ENCODE data around the gene GFI1B.

GFI1B gene

GRCh38 chr9:132978451-132979131, at the start of gene GFI1B:
Gene GFI1B, plus strand, starts transcription at chr9:132978694. Its CDS starts 7,985 bp downstream, at chr9:132986679.
- H3K27me3 ChIP-seq (ENCODE audit: control insufficient read depth in 1 of 2, insufficient read depth in 2 of 2, low read length in 2 of 2), result peaks cover 17 to 23% of the 10 kb centered on the region in 2 donors
- peak within 1 kb of the TSS; percentile 33 to 54 for H3K4me3 ChIP-seq (ENCODE audit: low read depth in 1 of 2, low read length in 2 of 2)
- peaks cover 20 to 22% of the 10 kb centered on the region in 2 donors for H3K4me1 ChIP-seq (ENCODE audit: control insufficient read depth in 1 of 2, insufficient read depth in 2 of 2, low read length in 2 of 2)
- no peak within 1 kb of the TSS for H3K27ac ChIP-seq (ENCODE audit: low read depth, low read length)
- H3K9ac ChIP-seq (ENCODE audit: low read depth in 1 of 2, low read length in 2 of 2), result no peak within 1 kb of the TSS
- H3K36me3 ChIP-seq (ENCODE audit: control insufficient read depth in 1 of 2, insufficient read depth in 2 of 2, low read length in 2 of 2), result no peaks in the 10 kb centered on the region
- H3K9me3 ChIP-seq (ENCODE audit: control insufficient read depth in 1 of 2, low read length in 2 of 2), result no peaks in the 10 kb centered on the region

GRCh38 chr9:132931178-132931735, 47.2 kb upstream of the GFI1B start:
- H3K9me3 ChIP-seq (ENCODE audit: control insufficient read depth in 1 of 2, low read length in 2 of 2), result no peaks in the 10 kb centered on the region
- no peak overlapping the region for H3K27ac ChIP-seq (ENCODE audit: low read depth, low read length)
- H3K27me3 ChIP-seq (ENCODE audit: control insufficient read depth in 1 of 2, insufficient read depth in 2 of 2, low read length in 2 of 2), result no peaks in the 10 kb centered on the region
- H3K4me1 ChIP-seq (ENCODE audit: control insufficient read depth in 1 of 2, insufficient read depth in 2 of 2, low read length in 2 of 2), result no peaks in the 10 kb centered on the region
- H3K4me3 ChIP-seq (ENCODE audit: low read depth in 1 of 2, low read length in 2 of 2), result no peak overlapping the region
- no peak overlapping the region for H3K9ac ChIP-seq (ENCODE audit: low read depth in 1 of 2, low read length in 2 of 2)
- peaks cover 8 to 32% of the 10 kb centered on the region in 2 donors for H3K36me3 ChIP-seq (ENCODE audit: control insufficient read depth in 1 of 2, insufficient read depth in 2 of 2, low read length in 2 of 2)

GRCh38 chr9:132935026-132935425, 43.5 kb upstream of the GFI1B start:
- no peak overlapping the region for H3K4me3 ChIP-seq (ENCODE audit: low read depth in 1 of 2, low read length in 2 of 2)
- no peaks in the 10 kb centered on the region for H3K4me1 ChIP-seq (ENCODE audit: control insufficient read depth in 1 of 2, insufficient read depth in 2 of 2, low read length in 2 of 2)
- no peaks in the 10 kb centered on the region for H3K27me3 ChIP-seq (ENCODE audit: control insufficient read depth in 1 of 2, insufficient read depth in 2 of 2, low read length in 2 of 2)
- peaks cover 0 to 11% of the 10 kb centered on the region in 2 donors for H3K36me3 ChIP-seq (ENCODE audit: control insufficient read depth in 1 of 2, insufficient read depth in 2 of 2, low read length in 2 of 2)
- H3K27ac ChIP-seq (ENCODE audit: low read depth, low read length), result no peak overlapping the region
- H3K9me3 ChIP-seq (ENCODE audit: control insufficient read depth in 1 of 2, low read length in 2 of 2), result no peaks in the 10 kb centered on the region
- H3K9ac ChIP-seq (ENCODE audit: low read depth in 1 of 2, low read length in 2 of 2), result no peak overlapping the region

DNA sequence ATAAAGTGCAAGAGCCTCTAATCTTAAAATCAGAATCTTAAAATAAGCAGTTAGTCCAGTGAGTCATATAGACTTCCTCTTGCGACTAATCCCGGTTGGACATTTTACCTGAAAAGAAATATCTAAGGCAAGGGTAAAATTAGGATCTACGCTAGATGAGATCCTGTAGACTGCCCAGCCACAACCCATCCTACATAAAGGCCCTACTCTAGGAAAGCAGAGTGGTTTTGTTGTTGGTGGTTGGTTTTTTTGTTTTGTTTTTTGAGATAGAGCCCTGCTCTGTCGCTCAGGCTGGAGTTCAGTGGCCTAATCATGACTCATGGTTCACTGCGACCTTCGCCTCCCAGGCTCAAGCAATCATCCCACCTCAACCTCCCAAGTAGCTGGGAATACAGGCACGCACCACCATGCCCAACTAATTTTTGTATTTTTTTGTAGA, 41.0 kb upstream of the GFI1B start:
- peaks cover 0 to 11% of the 10 kb centered on the region in 2 donors for H3K36me3 ChIP-seq (ENCODE audit: control insufficient read depth in 1 of 2, insufficient read depth in 2 of 2, low read length in 2 of 2)
- no peak overlapping the region for H3K4me3 ChIP-seq (ENCODE audit: low read depth in 1 of 2, low read length in 2 of 2)
- peaks cover 3% of the 10 kb centered on the region in 2 donors for H3K4me1 ChIP-seq (ENCODE audit: control insufficient read depth in 1 of 2, insufficient read depth in 2 of 2, low read length in 2 of 2)
- H3K9ac ChIP-seq (ENCODE audit: low read depth in 1 of 2, low read length in 2 of 2), result no peak overlapping the region
- no peaks in the 10 kb centered on the region for H3K9me3 ChIP-seq (ENCODE audit: control insufficient read depth in 1 of 2, low read length in 2 of 2)
- H3K27ac ChIP-seq (ENCODE audit: low read depth, low read length), result no peak overlapping the region
- no peaks in the 10 kb centered on the region for H3K27me3 ChIP-seq (ENCODE audit: control insufficient read depth in 1 of 2, insufficient read depth in 2 of 2, low read length in 2 of 2)

DNA sequence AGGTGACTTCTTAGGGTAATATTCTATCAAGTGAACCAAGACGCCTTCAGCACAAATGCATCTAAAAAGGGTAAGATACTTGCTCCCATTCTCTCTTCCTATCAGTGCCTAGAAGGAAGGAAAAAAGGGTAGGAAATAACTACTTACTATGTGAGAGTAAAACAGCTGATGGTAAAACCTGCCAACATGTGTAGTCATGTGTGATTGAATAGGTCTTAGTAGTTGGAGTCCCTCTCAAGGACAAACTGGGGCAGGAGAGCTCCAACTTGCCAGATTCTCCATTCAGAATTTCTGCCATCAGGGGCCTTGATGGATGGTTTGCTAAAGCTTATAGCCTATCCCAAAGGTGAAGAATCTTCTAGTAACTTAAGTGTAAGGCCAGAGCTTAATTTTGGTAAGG, 39.3 kb upstream of the GFI1B start:
- H3K4me1 ChIP-seq (ENCODE audit: control insufficient read depth in 1 of 2, insufficient read depth in 2 of 2, low read length in 2 of 2), result peaks cover 16 to 18% of the 10 kb centered on the region in 2 donors

GRCh38 chr9:132942541-132943182, 35.8 kb upstream of the GFI1B start:
- H3K4me3 ChIP-seq (ENCODE audit: low read depth in 1 of 2, low read length in 2 of 2), result no peak overlapping the region
- peaks cover 16 to 18% of the 10 kb centered on the region in 2 donors for H3K4me1 ChIP-seq (ENCODE audit: control insufficient read depth in 1 of 2, insufficient read depth in 2 of 2, low read length in 2 of 2)
- no peaks in the 10 kb centered on the region for H3K9me3 ChIP-seq (ENCODE audit: control insufficient read depth in 1 of 2, low read length in 2 of 2)
- no peak overlapping the region for H3K27ac ChIP-seq (ENCODE audit: low read depth, low read length)
- no peaks in the 10 kb centered on the region for H3K27me3 ChIP-seq (ENCODE audit: control insufficient read depth in 1 of 2, insufficient read depth in 2 of 2, low read length in 2 of 2)
- no peaks in the 10 kb centered on the region for H3K36me3 ChIP-seq (ENCODE audit: control insufficient read depth in 1 of 2, insufficient read depth in 2 of 2, low read length in 2 of 2)
- H3K9ac ChIP-seq (ENCODE audit: low read depth in 1 of 2, low read length in 2 of 2), result no peak overlapping the region

More for the DNA sequence above, 39.3 kb upstream of the GFI1B start:
- H3K4me3 ChIP-seq (ENCODE audit: low read depth in 1 of 2, low read length in 2 of 2), result no peak overlapping the region
- no peak overlapping the region for H3K9ac ChIP-seq (ENCODE audit: low read depth in 1 of 2, low read length in 2 of 2)
- no peaks in the 10 kb centered on the region for H3K9me3 ChIP-seq (ENCODE audit: control insufficient read depth in 1 of 2, low read length in 2 of 2)
- H3K36me3 ChIP-seq (ENCODE audit: control insufficient read depth in 1 of 2, insufficient read depth in 2 of 2, low read length in 2 of 2), result peaks cover 0 to 7% of the 10 kb centered on the region in 2 donors
- no peak overlapping the region for H3K27ac ChIP-seq (ENCODE audit: low read depth, low read length)
- H3K27me3 ChIP-seq (ENCODE audit: control insufficient read depth in 1 of 2, insufficient read depth in 2 of 2, low read length in 2 of 2), result no peaks in the 10 kb centered on the region

DNA sequence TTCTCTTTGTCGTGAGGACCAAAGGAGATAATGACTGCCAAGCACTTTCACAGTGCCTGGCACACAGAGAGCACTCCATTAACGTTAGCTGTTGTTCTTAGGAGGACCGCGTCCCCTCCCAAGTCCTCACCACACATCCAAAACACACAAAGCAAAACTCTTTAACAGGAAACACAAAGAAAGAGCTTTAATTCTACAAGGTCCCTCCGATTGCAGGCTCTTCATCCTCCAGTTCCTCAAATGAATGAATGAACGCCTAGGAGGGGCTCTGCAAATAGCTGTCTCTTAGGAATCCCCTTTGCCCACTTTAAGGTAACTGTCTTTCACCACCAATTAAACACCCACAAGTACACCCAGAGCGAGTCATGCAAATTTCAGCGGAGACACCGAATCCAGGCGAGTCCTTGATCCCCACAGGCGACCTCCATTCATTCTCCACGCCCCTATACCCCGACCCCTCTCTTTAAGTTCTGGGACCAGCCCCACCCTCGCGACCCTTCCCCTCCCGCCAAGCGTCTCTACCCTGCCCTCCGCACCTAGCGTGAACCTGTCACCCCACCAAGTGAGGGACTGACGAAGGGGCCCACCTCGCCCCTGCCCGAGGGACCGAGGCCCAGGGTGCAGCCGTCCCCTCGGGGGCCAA, 34.7 kb upstream of the GFI1B start:
- H3K27ac ChIP-seq (ENCODE audit: low read depth, low read length), result no peak overlapping the region
- peaks cover 16 to 18% of the 10 kb centered on the region in 2 donors for H3K4me1 ChIP-seq (ENCODE audit: control insufficient read depth in 1 of 2, insufficient read depth in 2 of 2, low read length in 2 of 2)
- H3K36me3 ChIP-seq (ENCODE audit: control insufficient read depth in 1 of 2, insufficient read depth in 2 of 2, low read length in 2 of 2), result no peaks in the 10 kb centered on the region

DNA sequence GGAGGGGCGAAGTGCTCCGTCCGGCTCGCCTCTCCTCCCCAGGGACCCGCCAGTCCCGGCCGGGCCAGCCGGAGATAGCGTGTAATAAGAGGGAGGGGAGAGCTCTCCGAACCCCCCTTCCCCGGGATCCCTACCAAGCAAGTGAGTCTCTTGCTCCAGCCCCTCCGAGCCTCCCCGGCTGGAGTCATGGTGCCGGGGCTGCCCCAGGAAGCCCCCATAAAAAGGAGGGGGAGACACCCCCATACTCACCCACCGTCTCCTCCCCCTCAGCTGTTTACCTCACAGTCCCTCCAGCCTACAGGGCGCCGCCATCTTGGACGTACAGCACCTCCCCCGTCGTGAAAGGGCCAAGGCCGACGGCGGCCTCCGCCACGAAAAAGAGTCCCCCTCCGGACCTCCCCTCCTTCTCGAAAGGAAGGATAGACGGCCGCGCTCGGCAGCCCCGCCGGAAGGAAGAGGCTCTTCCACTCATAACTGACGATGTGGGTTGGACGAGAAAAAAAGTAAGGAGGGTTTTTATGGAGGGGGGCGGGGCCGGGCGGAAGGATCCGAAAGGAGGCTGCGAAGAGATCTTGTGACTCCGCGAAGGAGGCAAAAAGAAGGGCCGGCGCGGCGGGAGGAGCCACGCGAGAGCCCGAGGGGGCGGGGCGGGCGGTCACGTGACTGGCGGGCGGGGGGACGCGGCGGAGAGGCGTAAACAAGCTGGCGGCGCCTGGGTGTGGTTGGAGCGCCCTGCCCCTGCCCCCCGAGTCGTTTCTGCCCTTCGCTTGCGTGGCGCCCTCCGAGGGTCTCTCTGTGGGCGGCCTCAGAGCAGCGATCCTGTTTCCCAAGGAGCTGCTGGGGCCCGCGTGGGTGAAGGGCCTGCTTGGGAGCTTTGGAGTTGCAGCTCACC, 34.0 kb upstream of the GFI1B start, which contains the start of gene TSC1:
TSC1 (minus strand) TSS at position 323 of the 892 bp plus-strand sequence. CDS start 15,744 bp downstream, outside the sequence.
- Histone ChIP-seq H3K9ac (ENCODE audit: low read depth in 1 of 2, low read length in 2 of 2) (peak within 1 kb of the TSS; percentile 91), H3K27ac (ENCODE audit: low read depth, low read length) (peak within 1 kb of the TSS; percentile 90), H3K36me3 (ENCODE audit: control insufficient read depth in 1 of 2, insufficient read depth in 2 of 2, low read length in 2 of 2) (no peaks in the 10 kb centered on the region), H3K4me1 (ENCODE audit: control insufficient read depth in 1 of 2, insufficient read depth in 2 of 2, low read length in 2 of 2) (peaks cover 16 to 18% of the 10 kb centered on the region in 2 donors), H3K27me3 (ENCODE audit: control insufficient read depth in 1 of 2, insufficient read depth in 2 of 2, low read length in 2 of 2) (no peaks in the 10 kb centered on the region), H3K4me3 (ENCODE audit: low read depth in 1 of 2, low read length in 2 of 2) (peak within 1 kb of the TSS; percentile 81 to 93), H3K9me3 (ENCODE audit: control insufficient read depth in 1 of 2, low read length in 2 of 2) (no peaks in the 10 kb centered on the region)

More for the DNA sequence above, 34.7 kb upstream of the GFI1B start:
- H3K4me3 ChIP-seq (ENCODE audit: low read depth in 1 of 2, low read length in 2 of 2), result peak overlapping the region; percentile 81 to 93
- no peaks in the 10 kb centered on the region for H3K27me3 ChIP-seq (ENCODE audit: control insufficient read depth in 1 of 2, insufficient read depth in 2 of 2, low read length in 2 of 2)
- peak overlapping the region; percentile 91 for H3K9ac ChIP-seq (ENCODE audit: low read depth in 1 of 2, low read length in 2 of 2)
- H3K9me3 ChIP-seq (ENCODE audit: control insufficient read depth in 1 of 2, low read length in 2 of 2), result no peaks in the 10 kb centered on the region

All from duodenal mucosa (tissue), 2 donors.